Neural cell (in vitro differentiated cells): ENCODE measurements around the gene CAMKMT.

Experiments used
- CTCF ChIP-seq: fragments of 450-650 bp; IDR thresholded peaks from 2 replicates; pipeline ENCODE4 v1.5.1; 2014; ENCODE audit warnings: antibody characterized with exemption, mild to moderate bottlenecking, moderate library complexity; ENCODE audit not compliant: poor library complexity, severe bottlenecking
- MXI1 ChIP-seq: fragments of 450-650 bp; conservative IDR thresholded peaks from 2 replicates; pipeline ENCODE4 v1.6.1; 2014; ENCODE audit warnings: antibody characterized with exemption, mild to moderate bottlenecking; ENCODE audit not compliant: poor library complexity, severe bottlenecking
- POLR2AphosphoS5 ChIP-seq: IDR thresholded peaks from 2 replicates; pipeline ENCODE4 v1.6.1; 2012
- SMC3 ChIP-seq: fragments of 450-650 bp; conservative IDR thresholded peaks from 2 replicates; pipeline ENCODE4 v1.6.1; 2014; ENCODE audit warnings: antibody characterized with exemption, mild to moderate bottlenecking, moderate library complexity; ENCODE audit not compliant: poor library complexity
- TAF1 ChIP-seq: IDR thresholded peaks from 2 replicates; pipeline ENCODE4 v1.6.1; 2012; ENCODE audit warnings: low read depth

GRCh38 chr2:44510246-44510645, 148.5 kb downstream of the CAMKMT start:
- TF ChIP-seq CTCF (no peak), TAF1 (no peak), MXI1 (no peak), SMC3 (no peak), POLR2AphosphoS5 (no peak)
